ENCODE results near the gene TMEM17. TPM values are rescaled to one million over a fixed set of nuclear protein-coding genes. Genes with fewer than 3 reads are reported as not detected.
A peak's percentile ranks its signal among the peaks of the same experiment; 100 is the strongest.

TMEM17 gene
- total and polyA plus RNA-seq, 9 of the 15 experiments (the other 6 are each of a cell fraction or from before 2014, with no cell fraction given) = 0.58 to 2.2 (median 1.2) TPM

- TF ChIP-seq STAT6 (CRISPR knock-in tag; IDR thresholded peaks at IDR 0.05) = no peak
- TF ChIP-seq KLF6 (CRISPR knock-in tag; IDR thresholded peaks at IDR 0.05; ENCODE audit: borderline replicate concordance) = no peak
- TF ChIP-seq ZNF717 (CRISPR knock-in tag; IDR thresholded peaks at IDR 0.05) = no peak
- TF ChIP-seq RAD21 (CRISPR knock-in tag; conservative IDR thresholded peaks at IDR 0.05 in 1 of 2, IDR thresholded peaks at IDR 0.05 in 1 of 2) = peak; percentile 98 to 100
- TF ChIP-seq RFX1 (IDR thresholded peaks at IDR 0.05) = no peak
- no peak for TF ChIP-seq FOXM1 (IDR thresholded peaks at IDR 0.05; ENCODE audit: low read depth)
- no peak for TF ChIP-seq FOXM1 (CRISPR knock-in tag; IDR thresholded peaks at IDR 0.05; ENCODE audit: low read depth)
- no peak for TF ChIP-seq ZEB2 (IDR thresholded peaks at IDR 0.05)
- TF ChIP-seq ASH1L (IDR thresholded peaks at IDR 0.05; ENCODE audit: borderline replicate concordance, low read depth, partially characterized antibody) = no peak
- no peak for TF ChIP-seq KDM2B (CRISPR knock-in tag; IDR thresholded peaks at IDR 0.05)
- TF ChIP-seq ZNF175 (CRISPR knock-in tag; IDR thresholded peaks at IDR 0.05; ENCODE audit: low read depth) = no peak
- no peak for TF ChIP-seq GTF2F1 (IDR thresholded peaks at IDR 0.05; ENCODE audit: low read depth, low read length)
- TF ChIP-seq IFI16 (CRISPR knock-in tag; IDR thresholded peaks at IDR 0.05) = no peak
- no peak for TF ChIP-seq ARHGAP35 (IDR thresholded peaks at IDR 0.05; ENCODE audit: partially characterized antibody)
- no peak for TF ChIP-seq ZNF140 (CRISPR knock-in tag; IDR thresholded peaks at IDR 0.05)
- TF ChIP-seq SIN3B (IDR thresholded peaks at IDR 0.05; ENCODE audit: low read depth) = no peak
- no peak for TF ChIP-seq E2F8 (IDR thresholded peaks at IDR 0.05; ENCODE audit: low read depth, partially characterized antibody)
- no peak for TF ChIP-seq KAT8 (IDR thresholded peaks at IDR 0.05; ENCODE audit: low read depth)
- TF ChIP-seq UBTF (IDR thresholded peaks at IDR 0.05; ENCODE audit: borderline replicate concordance in 1 of 2, low read depth in 2 of 2, low read length in 2 of 2) = 0 out of 4 replicates have a peak, but pooled peaks have one; percentile 25 to 32
- no peak for TF ChIP-seq BRD4 (IDR thresholded peaks at IDR 0.05)
These were observed 49.1 kb downstream of the TMEM17 start (continued) for GRCh38 chr2:62456721-62457539.
